ENCODE data around the gene CACNA1D. TPM values are rescaled to one million over a fixed set of nuclear protein-coding genes. Genes with fewer than 3 reads are reported as not detected.

CACNA1D gene
- total RNA-seq, 1 experiment from 2014 or later, result not detected

GRCh38 chr3:53836084-53836872 lies 341.9 kb downstream of the CACNA1D start:
- H3K4me1 ChIP-seq (replicated peaks), result no peaks in the 10 kb centered on the region
- DNase-seq (ENCODE audit: low read depth in 1 of 2, low spot score in 2 of 2), result no peak

GRCh38 chr3:53837331-53837730 lies 342.9 kb downstream of the CACNA1D start:
- DNase-seq (ENCODE audit: low read depth in 1 of 2, low spot score in 2 of 2), result no peak
- Histone ChIP-seq H3K36me3 (no peaks in the 10 kb centered on the region), H3K9me3 (replicated peaks) (no peaks in the 10 kb centered on the region), H3K27ac (no peak overlapping the region), H3K4me1 (replicated peaks) (no peaks in the 10 kb centered on the region), H3K27me3 (replicated peaks) (no peaks in the 10 kb centered on the region), H3K4me3 (no peak overlapping the region)

More at GRCh38 chr3:53836084-53836872, 341.9 kb downstream of the CACNA1D start:
- Histone ChIP-seq H3K36me3 (no peaks in the 10 kb centered on the region), H3K9me3 (replicated peaks) (no peaks in the 10 kb centered on the region), H3K27me3 (replicated peaks) (no peaks in the 10 kb centered on the region), H3K27ac (no peak overlapping the region), H3K4me3 (no peak overlapping the region)

- Histone ChIP-seq H3K27me3 (replicated peaks) (peaks cover 18% of the 10 kb centered on the region), H3K4me3 (no peak overlapping the region), H3K27ac (no peak overlapping the region), H3K4me1 (replicated peaks) (peaks cover 8% of the 10 kb centered on the region), H3K9me3 (replicated peaks) (no peaks in the 10 kb centered on the region), H3K36me3 (no peaks in the 10 kb centered on the region)
- DNase-seq (ENCODE audit: low read depth in 1 of 2, low spot score in 2 of 2), result no peak
Observed at GRCh38 chr3:53841296-53841695, 346.9 kb downstream of the CACNA1D start.

- H3K4me1 ChIP-seq (replicated peaks), result peaks cover 11% of the 10 kb centered on the region
- no peaks in the 10 kb centered on the region for H3K36me3 ChIP-seq
- no peak for DNase-seq (ENCODE audit: low read depth in 1 of 2, low spot score in 2 of 2)
- no peak overlapping the region for H3K4me3 ChIP-seq
- H3K9me3 ChIP-seq (replicated peaks), result no peaks in the 10 kb centered on the region
- H3K27me3 ChIP-seq (replicated peaks), result peaks cover 31% of the 10 kb centered on the region
- no peak overlapping the region for H3K27ac ChIP-seq
Observed at GRCh38 chr3:53842436-53843194, 348.2 kb downstream of the CACNA1D start.

GRCh38 chr3:53843195-53844177 lies 349.1 kb downstream of the CACNA1D start:
- H3K4me1 ChIP-seq (replicated peaks), result peaks cover 11% of the 10 kb centered on the region
- H3K27me3 ChIP-seq (replicated peaks), result peaks cover 34% of the 10 kb centered on the region
- no peak overlapping the region for H3K4me3 ChIP-seq
- H3K27ac ChIP-seq, result no peak overlapping the region
- DNase-seq (ENCODE audit: low read depth in 1 of 2, low spot score in 2 of 2), result no peak
- no peaks in the 10 kb centered on the region for H3K9me3 ChIP-seq (replicated peaks)
- H3K36me3 ChIP-seq, result no peaks in the 10 kb centered on the region

- Histone ChIP-seq H3K27ac (no peak overlapping the region), H3K36me3 (no peaks in the 10 kb centered on the region), H3K27me3 (replicated peaks) (peaks cover 34% of the 10 kb centered on the region), H3K4me3 (no peak overlapping the region), H3K4me1 (replicated peaks) (peaks cover 11% of the 10 kb centered on the region), H3K9me3 (replicated peaks) (no peaks in the 10 kb centered on the region)
- DNase-seq (ENCODE audit: low read depth in 1 of 2, low spot score in 2 of 2), result no peak
Observed at GRCh38 chr3:53844262-53845102, 350.1 kb downstream of the CACNA1D start.

GRCh38 chr3:53845103-53845880 lies 350.9 kb downstream of the CACNA1D start:
- Histone ChIP-seq H3K27me3 (replicated peaks) (peaks cover 34% of the 10 kb centered on the region), H3K36me3 (no peaks in the 10 kb centered on the region), H3K9me3 (replicated peaks) (no peaks in the 10 kb centered on the region), H3K27ac (no peak overlapping the region), H3K4me1 (replicated peaks) (peaks cover 11% of the 10 kb centered on the region), H3K4me3 (peak overlapping the region; percentile 36)
- DNase-seq (ENCODE audit: low read depth in 1 of 2, low spot score in 2 of 2), result peak in 1 of 2 experiments; percentile 3

GRCh38 chr3:53845881-53846133 lies 351.4 kb downstream of the CACNA1D start:
- H3K4me3 ChIP-seq, result peak overlapping the region; percentile 36
- H3K4me1 ChIP-seq (replicated peaks), result peaks cover 11% of the 10 kb centered on the region
- H3K27me3 ChIP-seq (replicated peaks), result peaks cover 34% of the 10 kb centered on the region
- no peaks in the 10 kb centered on the region for H3K9me3 ChIP-seq (replicated peaks)
- H3K27ac ChIP-seq, result no peak overlapping the region
- no peak for DNase-seq (ENCODE audit: low read depth in 1 of 2, low spot score in 2 of 2)
- H3K36me3 ChIP-seq, result no peaks in the 10 kb centered on the region

- peak in 1 of 2 experiments; percentile 2 for DNase-seq (ENCODE audit: low read depth in 1 of 2, low spot score in 2 of 2)
- H3K4me1 ChIP-seq (replicated peaks), result peaks cover 11% of the 10 kb centered on the region
- H3K27me3 ChIP-seq (replicated peaks), result peaks cover 34% of the 10 kb centered on the region
- no peaks in the 10 kb centered on the region for H3K9me3 ChIP-seq (replicated peaks)
- H3K4me3 ChIP-seq, result peak within 1 kb of the TSS; percentile 36
- no peaks in the 10 kb centered on the region for H3K36me3 ChIP-seq
- H3K27ac ChIP-seq, result no peak within 1 kb of the TSS
Observed at GRCh38 chr3:53846134-53846850, 351.9 kb downstream of the CACNA1D start, which contains the start of the genes CHDH and IL17RB. Gene CHDH, minus strand, starts transcription at chr3:53846419. Its CDS starts 22,411 bp downstream, at chr3:53824008. Gene IL17RB, plus strand, starts transcription at chr3:53846568. Its CDS starts 21 bp downstream, at chr3:53846589.

GRCh38 chr3:53846851-53847155 lies 352.4 kb downstream of the CACNA1D start:
- DNase-seq (ENCODE audit: low read depth in 1 of 2, low spot score in 2 of 2), result no peak
- H3K27me3 ChIP-seq (replicated peaks), result peaks cover 34% of the 10 kb centered on the region
- H3K9me3 ChIP-seq (replicated peaks), result no peaks in the 10 kb centered on the region
- H3K4me3 ChIP-seq, result no peak overlapping the region
- no peaks in the 10 kb centered on the region for H3K36me3 ChIP-seq
- peaks cover 11% of the 10 kb centered on the region for H3K4me1 ChIP-seq (replicated peaks)
- H3K27ac ChIP-seq, result no peak overlapping the region

GRCh38 chr3:53849916-53850315 lies 355.5 kb downstream of the CACNA1D start:
- Histone ChIP-seq H3K4me1 (replicated peaks) (peaks cover 11% of the 10 kb centered on the region), H3K9me3 (replicated peaks) (no peaks in the 10 kb centered on the region), H3K27me3 (replicated peaks) (peaks cover 30% of the 10 kb centered on the region), H3K4me3 (no peak overlapping the region), H3K36me3 (no peaks in the 10 kb centered on the region), H3K27ac (no peak overlapping the region)
- no peak for DNase-seq (ENCODE audit: low read depth in 1 of 2, low spot score in 2 of 2)

GRCh38 chr3:53850895-53851294 lies 356.5 kb downstream of the CACNA1D start:
- Histone ChIP-seq H3K4me3 (no peak overlapping the region), H3K36me3 (no peaks in the 10 kb centered on the region), H3K27ac (no peak overlapping the region), H3K27me3 (replicated peaks) (peaks cover 20% of the 10 kb centered on the region), H3K4me1 (replicated peaks) (peaks cover 8% of the 10 kb centered on the region), H3K9me3 (replicated peaks) (no peaks in the 10 kb centered on the region)
- no peak for DNase-seq (ENCODE audit: low read depth in 1 of 2, low spot score in 2 of 2)
